ENCODE measurements around the gene ABCA13.

DNA sequence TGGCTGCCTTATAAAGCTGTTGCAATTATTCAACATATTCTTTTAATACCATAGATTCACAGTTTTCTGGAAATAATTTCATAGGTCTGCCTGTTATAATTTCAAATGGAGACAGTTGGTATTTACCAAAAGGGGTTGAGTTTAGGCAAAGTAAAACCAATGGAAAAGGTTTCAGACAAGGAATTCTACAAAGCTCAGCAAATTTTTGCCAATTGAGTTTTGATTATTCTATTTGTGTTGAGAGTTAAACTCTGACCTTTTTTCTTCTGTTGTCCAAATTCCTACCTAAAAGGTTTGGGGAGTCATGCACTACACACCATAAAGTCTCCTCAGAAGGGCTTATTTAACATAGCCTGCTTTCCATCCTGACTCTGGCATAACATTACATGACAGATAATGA, 38.5 kb upstream of the ABCA13 start:
- TF ChIP-seq, protein P1, sequence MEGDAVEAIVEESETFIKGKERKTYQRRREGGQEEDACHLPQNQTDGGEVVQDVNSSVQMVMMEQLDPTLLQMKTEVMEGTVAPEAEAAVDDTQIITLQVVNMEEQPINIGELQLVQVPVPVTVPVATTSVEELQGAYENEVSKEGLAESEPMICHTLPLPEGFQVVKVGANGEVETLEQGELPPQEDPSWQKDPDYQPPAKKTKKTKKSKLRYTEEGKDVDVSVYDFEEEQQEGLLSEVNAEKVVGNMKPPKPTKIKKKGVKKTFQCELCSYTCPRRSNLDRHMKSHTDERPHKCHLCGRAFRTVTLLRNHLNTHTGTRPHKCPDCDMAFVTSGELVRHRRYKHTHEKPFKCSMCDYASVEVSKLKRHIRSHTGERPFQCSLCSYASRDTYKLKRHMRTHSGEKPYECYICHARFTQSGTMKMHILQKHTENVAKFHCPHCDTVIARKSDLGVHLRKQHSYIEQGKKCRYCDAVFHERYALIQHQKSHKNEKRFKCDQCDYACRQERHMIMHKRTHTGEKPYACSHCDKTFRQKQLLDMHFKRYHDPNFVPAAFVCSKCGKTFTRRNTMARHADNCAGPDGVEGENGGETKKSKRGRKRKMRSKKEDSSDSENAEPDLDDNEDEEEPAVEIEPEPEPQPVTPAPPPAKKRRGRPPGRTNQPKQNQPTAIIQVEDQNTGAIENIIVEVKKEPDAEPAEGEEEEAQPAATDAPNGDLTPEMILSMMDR (conservative IDR thresholded peaks at IDR 0.05 in 1 of 2, IDR thresholded peaks at IDR 0.05 in 1 of 2; ENCODE audit: extremely low read depth in 1 of 2, insufficient read depth in 1 of 2, low read depth in 1 of 2, low read length in 2 of 2): no peak
- no peak for TF ChIP-seq EZH2 (IDR thresholded peaks at IDR 0.05; ENCODE audit: borderline replicate concordance, low read length)
